ENCODE data around the gene ZNF512.

DNA sequence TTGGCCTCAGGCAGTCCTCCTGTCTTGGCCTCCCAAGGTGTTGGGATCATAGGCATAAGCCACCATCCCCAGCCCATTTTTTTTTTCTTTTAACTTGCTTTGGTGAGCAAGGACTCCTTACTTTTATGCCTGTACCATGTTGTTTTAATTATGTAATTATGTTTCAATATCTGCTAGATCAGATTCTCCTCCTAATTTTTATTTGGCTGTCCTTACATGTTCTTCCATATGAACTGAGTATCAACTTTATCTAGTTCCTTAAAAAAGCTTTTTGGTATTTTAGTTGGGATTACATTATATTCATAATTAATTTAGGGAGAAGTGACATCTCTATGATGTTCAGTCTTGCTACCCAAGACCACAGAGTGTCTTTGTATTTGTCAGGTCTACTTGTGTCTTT is 62.4 kb downstream of the ZNF512 start:
- TF ChIP-seq, protein P1, sequence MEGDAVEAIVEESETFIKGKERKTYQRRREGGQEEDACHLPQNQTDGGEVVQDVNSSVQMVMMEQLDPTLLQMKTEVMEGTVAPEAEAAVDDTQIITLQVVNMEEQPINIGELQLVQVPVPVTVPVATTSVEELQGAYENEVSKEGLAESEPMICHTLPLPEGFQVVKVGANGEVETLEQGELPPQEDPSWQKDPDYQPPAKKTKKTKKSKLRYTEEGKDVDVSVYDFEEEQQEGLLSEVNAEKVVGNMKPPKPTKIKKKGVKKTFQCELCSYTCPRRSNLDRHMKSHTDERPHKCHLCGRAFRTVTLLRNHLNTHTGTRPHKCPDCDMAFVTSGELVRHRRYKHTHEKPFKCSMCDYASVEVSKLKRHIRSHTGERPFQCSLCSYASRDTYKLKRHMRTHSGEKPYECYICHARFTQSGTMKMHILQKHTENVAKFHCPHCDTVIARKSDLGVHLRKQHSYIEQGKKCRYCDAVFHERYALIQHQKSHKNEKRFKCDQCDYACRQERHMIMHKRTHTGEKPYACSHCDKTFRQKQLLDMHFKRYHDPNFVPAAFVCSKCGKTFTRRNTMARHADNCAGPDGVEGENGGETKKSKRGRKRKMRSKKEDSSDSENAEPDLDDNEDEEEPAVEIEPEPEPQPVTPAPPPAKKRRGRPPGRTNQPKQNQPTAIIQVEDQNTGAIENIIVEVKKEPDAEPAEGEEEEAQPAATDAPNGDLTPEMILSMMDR (IDR thresholded peaks at IDR 0.05) = no peak
- no peak for TF ChIP-seq POLR2A (IDR thresholded peaks at IDR 0.05)
